DLD1 (cell line): ENCODE results near the gene KCNJ5.

Source experiments
- in situ Hi-C: cut with HindIII; loops from 2 replicates; pipeline ENCODE4 v1.10.0; 2017; ENCODE audit warnings: low sequenced_read_pairs

KCNJ5 gene

DNA sequence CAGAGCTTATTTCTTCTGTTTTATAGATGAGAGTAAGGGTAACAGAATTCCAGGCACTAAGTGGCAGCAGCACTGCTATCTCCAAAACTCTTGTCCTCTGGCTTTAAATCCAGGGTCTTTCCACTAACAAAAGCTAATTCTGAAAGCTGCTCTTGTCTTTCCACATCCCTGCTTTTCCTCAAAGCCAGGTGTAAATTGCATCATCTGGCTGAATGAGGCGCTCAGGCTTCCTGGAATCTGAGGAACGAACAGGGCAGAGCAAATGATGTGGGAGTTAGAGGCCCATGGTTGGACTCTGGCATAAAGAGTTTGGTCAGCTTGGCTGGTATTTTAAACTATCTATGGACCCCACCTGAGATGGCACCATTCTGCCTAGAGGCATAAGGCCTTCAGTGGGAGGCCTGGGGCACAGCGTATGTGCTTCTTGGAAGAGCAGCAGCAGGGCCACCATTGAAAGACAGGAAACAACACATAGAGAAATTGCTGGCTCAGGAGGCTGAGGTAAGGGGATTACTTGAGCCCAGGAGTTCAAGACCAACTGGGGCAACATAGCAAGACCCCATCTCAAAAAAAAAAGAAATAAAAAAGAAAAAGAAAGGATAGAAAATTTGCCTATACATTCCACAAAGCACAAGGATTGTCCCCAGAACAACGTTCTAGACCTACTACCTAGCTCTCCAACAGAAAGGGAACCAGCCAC lies 1.9 kb downstream of the KCNJ5 start:
- in situ Hi-C loops, result loop anchor here (5.0 to 25.0 kb wide), 2 partner anchors 44 to 469 kb away; no protein-coding TSS in a partner anchor

DNA sequence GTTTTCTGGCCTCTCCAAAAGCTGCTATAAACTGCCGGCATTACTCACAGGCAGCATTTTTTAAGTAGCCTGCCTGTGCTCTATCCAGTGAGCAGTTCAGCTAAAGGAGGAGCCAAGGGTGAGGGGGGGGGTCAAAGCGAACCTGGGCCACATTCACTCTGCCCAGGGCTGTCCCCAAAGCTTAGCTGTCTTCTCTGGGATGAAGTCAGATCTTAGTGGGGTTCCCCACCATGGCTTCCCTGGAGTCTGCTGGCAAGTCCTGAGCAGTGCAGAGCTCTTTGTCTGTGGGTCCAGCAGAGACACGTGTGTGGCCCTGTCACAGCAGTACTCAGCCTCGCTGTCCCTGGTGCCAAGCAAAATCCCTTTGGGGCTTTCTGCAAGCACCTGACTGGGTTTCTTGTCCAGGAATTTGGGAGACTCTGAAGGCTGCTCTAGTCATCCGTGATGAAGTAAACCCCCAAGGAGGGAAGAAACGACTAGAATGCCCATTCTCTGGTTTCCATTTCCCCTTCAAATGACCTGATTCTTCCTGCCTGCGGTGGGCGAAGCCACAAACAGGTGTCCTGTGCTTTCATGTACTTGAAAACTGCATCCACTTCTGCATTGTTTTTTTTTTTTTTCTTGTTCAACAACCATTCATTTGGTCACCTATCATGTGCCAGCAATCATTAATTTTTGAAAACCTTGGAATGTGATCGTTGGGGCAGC lies 2.6 kb downstream of the KCNJ5 start:
- in situ Hi-C loops, result loop anchor here (5.0 to 25.0 kb wide), 2 partner anchors 44 to 469 kb away; no protein-coding TSS in a partner anchor

DNA sequence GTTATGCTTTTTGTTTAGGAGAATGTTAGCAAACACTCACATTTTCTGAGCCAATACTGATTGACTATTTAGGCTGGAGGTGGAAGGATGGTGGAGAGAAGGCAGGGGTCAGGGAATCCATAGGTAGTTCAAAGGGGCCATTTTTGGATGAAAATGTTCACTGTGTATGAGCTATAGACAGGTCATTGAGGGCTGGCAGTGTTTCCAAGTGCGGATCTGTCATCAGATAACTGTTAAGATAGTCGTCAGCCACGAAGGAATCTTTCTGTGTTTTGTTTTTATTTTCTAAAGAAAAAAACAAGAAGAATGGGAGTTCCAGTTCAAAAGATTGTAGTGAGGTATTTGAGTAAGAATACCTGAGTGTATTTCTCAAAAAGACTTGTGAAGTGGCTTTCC lies 3.1 kb downstream of the KCNJ5 start:
- in situ Hi-C loops, result loop anchor here (5.0 to 25.0 kb wide), 2 partner anchors 43 to 468 kb away; no protein-coding TSS in a partner anchor

DNA sequence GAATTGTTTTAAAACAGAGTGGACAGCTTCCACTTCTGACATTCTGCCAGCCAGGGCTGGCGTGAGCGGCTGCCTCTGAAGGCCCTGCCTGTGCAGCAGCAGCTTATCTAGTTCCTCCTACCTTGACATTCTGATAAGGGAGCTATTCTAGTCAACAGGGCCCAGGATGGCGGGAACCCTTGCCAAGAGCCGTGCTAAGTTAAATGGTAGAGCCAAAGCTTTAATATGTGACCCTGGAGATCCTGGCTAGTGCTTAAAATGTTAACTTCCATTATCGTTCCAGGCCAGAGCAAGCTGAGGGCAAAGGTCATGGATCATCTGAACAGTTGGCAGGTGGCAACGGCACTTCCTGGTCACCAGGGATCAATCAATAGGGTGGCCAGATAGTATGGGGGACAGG lies 3.5 kb downstream of the KCNJ5 start:
- in situ Hi-C loops, result loop anchor here (5.0 to 25.0 kb wide), 2 partner anchors 43 to 468 kb away; no protein-coding TSS in a partner anchor

DNA sequence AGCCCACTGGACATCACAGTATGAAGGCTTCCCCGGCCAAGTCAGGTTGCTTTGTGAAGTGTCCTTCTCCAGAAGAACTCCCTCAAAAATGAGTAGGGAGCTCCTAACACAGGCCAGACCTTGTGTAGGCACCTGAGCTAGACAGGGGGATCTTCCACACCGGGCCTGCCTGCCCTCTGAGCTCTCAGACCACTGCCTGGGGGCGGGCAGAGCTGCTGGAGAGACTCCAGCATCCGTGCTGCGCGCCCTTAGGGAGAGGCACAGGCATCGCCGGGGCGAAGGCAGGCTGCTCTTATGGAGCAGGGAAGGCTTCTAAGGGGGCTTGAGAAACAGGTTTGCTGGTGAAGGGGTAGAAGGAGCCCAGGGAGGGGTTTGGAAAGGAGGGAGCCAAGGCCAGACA lies 4.4 kb downstream of the KCNJ5 start:
- in situ Hi-C loops, result loop anchor here (25.0 kb wide), 1 partner anchor 467 kb away; no protein-coding TSS in a partner anchor

DNA sequence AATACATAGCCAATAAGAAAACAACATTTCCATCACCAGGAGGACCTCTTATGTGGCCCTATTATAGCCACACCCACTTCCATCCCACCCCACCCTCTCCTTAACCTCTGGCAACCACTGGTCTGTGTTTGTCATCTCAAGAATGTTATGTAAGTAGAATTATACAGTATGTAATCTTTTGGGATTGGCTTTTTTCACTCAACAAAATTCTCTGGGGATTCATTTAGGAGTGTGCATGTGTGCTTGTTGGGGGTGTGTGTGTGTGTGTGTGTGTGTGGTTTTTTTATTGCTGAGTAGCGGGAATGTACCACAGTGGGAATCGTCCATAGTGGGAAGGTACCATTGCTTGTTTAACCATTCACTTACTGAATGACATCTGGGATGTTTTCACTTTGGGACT lies 5.2 kb downstream of the KCNJ5 start:
- in situ Hi-C loops, result loop anchor here (25.0 kb wide), 1 partner anchor 466 kb away; no protein-coding TSS in a partner anchor

DNA sequence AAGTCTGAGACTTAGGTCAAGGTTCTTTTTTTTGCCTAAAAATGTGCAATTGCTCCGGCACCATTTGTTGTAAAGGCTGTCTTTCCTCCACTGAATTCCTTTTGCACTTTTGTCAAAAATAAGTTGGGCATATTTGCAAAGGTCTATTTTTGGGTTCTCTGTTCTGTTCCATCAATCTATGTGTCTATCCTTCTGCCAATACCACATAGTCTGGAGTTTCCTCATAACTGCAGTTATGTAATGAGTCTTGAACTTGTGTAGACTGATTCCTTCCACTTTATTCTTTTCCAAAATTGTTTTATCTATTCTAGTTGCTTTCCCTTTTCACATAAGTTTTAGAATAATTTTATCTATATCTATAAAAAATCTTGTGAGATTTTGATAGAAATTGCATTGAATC lies 6.7 kb downstream of the KCNJ5 start:
- in situ Hi-C loops, result loop anchor here (25.0 kb wide), 1 partner anchor 464 kb away; no protein-coding TSS in a partner anchor

DNA sequence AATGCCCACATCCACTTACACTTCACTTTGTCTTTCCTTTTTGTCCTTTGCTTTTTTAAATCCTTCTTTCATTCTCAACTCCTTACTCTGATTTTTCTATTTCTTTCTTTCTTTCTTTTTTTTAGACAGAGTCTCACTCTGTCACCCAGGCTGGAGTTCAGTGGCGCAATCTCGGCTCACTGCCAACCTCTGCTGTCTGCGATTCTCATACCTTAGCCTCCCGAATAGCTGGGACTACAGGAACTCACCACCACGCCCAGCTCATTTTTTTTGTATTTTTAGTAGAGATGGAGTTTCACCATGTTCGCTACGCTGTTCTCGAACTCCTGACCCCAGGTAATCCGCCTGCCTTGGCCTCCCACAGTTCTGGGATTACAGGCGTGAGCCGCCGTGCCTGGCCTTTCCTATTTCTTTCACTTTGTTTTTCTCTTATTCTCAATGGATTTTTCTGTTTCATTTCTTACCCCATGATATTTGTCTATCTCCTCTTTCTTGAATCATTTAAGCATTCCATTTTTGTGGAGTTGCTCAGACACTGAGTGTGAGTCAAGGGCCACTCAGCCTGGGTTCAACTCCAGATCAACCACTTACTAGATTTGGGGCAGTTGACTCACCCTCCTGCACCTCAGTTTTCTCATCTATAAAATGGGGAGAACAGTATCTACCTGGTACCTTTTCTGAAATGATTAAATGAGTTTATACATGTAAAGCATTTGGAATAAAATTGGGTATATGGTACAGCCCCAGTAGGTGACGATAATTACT lies 7.6 kb downstream of the KCNJ5 start:
- in situ Hi-C loops, result loop anchor here (25.0 kb wide), 1 partner anchor 464 kb away; no protein-coding TSS in a partner anchor

DNA sequence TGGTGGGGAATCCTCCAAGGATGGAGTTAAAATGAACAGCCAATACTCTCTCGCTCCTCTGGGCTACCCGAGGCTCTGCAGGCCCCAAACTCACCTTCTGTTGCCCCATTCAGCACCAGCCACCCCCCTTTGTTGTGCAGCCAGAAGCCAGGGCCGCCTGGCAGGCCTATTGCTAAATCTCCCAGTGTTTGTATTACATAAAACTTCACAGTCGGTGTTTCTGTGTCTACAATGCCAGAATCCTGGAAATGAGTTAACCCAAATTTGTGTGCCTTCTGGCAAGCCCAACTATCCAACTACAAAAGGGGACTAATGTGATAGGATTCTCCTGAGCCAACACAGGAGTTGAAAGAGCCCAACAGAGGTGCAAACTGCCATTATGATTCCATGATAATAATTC lies 9.3 kb downstream of the KCNJ5 start:
- in situ Hi-C loops, result no loop called here

DNA sequence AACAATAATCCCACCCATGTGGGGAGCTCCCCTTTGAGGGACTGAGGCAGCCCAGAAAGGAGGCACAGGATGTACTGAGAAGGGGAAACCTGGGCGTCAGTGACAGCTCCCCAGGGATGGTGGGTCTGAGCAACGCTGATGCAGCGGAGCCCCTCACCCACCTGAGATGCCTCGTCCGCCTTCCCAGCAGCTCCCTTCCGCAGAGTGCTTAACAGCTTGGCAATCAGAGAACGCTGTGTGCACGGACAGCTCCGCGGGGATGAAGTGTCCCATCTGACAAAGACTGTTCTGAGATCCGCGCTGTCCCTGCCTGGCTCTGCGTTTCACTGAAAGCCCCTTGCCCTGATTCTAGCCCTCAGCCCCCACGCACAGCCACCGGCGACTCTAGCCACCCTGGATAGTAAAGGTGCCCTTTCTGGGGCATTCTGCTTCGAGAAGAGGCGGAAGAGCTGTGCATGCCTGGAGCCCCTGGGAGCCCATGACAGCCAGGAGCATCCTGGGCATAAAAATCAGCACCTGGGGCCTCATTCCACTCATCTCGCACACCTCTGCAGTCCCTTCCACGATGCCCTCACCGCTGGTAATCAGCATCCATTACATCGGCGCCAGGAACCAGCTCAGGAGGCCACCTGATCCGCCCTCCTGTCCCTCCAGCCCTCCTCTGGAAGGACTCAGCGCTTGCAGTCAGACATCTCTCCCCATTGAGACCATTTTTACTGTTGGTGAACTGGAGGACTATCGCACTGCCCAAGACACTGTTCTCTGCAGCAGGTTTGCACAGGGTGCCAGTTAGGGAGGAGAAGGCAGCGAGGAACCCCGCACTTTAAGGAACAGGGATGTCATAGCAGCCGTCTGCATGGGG lies 10.7 kb downstream of the KCNJ5 start:
- in situ Hi-C loops, result no loop called here

DNA sequence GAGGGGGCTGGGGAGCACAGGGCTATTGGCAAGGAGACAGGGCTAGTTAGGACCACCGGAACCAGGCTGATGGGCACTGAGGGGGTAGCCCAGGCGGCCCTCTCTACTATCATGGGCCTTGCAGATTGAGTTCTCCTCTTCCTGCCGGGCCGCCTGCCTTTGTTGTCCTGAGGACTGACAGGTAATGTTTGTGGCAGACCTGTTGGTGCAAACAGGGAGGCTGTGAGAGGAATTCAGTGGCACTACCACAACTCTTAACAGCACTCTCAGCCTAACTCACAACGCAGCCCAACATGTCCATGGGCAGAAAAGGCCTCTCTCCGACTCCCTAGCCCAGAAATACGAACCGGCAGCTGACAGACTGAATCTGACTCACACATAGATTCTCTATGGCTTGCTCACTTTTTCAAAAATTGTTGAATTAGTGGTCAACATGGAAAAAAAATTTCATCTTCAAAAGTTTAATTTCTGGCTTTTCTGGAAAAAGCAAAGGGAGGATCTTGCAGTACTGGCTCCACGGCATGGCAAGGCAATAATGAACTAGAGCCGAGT lies 11.4 kb downstream of the KCNJ5 start:
- in situ Hi-C loops, result no loop called here

DNA sequence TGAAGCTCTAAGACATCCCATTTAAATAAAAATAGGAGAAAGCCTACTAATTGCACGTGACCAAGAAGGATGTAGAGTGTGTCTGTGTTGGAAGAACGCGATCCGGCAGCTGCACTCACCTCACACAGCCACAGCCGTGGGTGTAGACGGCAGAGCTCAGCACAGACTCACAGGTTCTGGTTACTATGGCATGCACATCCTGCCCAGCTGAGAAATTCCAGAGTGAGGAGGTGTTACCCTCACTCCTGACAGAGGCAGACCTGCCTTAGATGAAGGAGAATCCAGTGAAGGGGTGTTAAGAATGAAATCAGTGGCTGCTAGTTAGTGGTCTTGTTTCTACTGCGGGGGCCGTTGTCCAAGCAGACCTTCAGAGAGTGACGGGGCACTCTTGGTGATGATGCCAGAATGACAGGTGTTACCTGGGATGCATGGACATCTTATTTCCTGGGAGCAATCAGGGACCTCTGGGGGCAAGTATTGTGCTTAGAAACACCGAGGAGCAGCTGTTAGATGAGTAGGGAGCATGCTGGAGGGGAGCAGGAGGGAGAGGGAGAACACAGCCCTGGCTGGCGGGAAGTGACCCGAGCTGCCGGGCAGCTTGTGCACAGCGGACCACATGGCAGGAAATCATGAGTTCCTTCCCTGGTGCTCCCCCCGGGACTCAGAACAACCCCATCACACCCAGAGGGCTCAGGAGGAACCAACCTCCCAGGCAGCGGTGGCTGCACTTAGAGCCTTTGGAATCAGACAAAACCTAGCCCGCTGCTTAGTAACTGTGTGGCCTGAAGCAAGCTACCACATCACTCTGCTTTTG lies 12.3 kb downstream of the KCNJ5 start:
- in situ Hi-C loops, result no loop called here

DNA sequence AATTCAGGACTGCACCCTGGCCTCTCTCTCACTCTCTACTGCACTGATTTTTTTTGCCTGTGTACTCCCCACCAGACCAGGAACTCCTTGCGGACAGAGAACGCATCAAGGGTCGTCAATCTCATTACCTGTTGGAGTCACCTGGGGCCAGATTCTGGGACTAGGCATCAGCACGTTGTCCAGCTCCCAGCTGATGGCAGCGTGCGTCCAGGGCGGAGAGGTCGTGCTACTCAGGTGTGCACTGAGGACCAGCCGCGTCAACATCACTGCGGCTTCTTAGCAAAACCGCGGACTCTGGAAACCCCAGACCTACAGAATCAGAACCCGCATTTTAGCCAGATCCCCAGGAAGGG lies 13.1 kb downstream of the KCNJ5 start:
- in situ Hi-C loops, result no loop called here

DNA sequence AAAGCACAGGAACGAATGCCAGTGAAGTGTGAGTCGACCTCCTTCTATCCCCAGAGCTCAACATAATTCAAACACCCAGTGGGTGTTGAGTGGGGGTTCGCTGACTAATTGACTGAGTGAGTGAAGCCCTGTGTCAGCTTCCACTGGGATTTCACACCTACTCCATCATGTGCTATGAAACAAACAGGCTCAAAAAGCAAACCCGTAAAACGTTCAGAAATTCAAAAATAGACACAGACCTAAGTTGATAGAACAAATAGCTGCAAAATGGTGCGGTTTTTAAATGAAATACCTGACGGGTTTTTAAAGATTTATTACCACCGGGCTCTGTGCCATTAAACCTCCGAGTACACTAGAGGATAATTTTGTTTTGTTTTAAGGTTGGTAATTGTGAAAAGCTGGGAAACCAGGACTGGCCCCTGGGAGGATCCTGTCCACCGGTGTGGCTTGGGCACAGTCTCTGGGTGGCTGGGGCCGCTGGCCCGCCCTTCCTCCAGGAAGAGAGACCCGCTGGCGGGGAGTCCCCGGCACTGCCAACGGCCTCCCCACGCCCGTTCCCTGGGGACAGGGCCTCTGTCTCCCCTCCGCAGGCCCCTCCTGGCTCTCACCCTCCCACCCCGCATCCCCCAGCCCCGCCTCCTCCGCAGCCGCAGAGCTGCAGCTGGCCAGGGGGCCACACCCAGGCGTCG lies 13.6 kb downstream of the KCNJ5 start:
- in situ Hi-C loops, result no loop called here

DNA sequence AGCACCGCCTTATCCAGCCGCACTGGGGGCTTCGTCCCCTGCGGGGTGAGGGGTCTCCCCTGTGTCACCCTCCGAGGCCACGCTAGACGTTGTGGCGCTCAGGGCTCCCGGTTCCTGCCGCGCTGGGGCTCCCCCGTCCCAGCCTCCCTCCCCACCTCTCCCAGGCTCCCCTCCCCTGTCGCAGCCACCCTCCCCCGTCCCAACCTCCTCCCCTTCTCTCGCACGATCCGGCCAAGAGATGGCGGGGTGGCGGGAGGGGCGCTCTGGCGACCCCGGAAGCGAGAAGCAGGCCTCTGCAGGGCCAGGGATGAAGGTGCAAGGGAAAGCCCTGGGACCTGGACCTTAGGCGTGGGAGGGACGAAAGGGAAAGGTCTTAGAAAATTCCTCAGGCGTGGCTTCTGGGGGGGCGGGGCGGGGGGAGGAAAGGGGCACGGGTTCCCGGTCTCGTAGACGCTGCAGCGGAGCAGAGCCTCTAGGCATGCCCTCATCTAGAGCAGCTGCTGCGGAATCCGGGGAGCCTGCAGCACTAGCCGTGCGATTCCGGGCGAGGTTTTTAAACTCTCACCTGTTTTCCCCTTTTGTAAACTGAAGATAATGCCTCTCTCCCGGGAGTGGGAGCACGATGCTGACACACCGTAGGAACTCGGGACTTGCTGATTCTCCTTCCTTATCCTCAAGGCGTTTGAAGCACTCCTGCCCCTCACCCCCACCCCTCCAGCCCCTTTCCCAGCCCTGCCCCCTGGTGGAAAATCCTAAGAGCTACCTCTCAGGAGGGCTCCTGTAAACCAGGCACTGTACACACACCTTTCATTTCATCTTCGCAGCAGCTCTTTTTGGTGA lies 14.4 kb downstream of the KCNJ5 start:
- in situ Hi-C loops, result no loop called here

DNA sequence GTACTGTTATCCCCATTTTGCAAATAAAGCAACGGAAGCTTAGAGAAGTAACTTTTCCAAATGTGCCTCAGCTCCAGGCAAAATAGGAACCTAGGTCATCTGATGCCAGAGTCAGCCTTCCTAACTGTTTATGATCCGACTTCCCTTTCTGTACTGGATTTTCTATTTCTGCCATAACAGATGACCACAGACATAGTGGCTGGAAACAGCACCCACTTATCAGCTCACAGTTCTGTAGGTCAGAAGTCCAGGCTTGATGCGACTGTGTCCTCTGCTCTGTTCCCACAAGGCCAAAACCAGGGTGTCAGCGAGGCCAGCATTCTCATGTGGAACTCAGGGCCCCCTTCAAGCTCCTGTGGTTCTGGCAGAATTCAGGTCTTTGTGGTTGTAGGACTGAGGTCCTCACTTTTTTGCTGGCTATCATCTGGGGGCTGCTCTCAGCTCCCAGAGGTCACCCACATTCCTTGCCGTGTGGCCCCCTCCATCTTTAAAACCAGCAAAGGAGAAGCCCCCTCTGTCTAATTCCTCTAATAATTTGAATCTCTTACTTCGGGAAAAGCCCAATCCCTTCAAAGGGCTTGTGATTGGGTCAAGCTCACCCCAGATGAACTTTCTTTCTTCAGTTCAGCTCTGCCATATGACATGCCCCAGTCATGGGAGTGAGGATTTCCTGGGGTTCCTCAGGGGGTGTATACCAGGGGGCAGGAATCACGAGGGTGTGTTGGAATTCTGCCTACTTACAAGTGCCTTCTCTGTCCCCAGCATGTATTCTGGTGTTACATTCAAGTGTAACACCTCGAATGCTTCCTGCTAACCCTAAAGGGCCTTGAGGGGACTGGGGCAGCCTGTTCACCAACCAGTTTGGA lies 15.3 kb downstream of the KCNJ5 start:
- in situ Hi-C loops, result no loop called here

DNA sequence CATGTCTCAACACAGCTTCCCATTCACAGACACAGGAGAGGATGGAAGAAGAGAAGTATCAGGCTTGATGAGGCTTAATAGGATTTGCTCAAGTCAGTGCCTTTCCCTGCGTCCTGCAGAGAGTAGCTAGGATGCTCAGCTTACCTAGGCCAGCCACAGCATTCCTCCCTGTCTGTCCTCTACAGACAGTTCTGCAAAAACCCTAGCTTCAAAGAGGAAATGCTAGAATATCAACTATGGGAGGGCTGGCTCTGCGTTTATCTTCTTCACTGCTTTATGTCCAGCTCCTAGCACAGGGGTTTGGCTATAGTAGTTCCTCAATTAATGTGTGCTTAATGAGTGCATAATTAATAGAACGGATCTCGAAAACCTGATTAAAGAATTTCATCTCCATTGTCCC lies 16.4 kb downstream of the KCNJ5 start:
- in situ Hi-C loops, result no loop called here
